Subcutaneous abdominal adipose tissue (tissue), 5 donors: Measurements from ENCODE around the gene KCNK4.
"Not testable (repeated sequence)": the region's sequence is repeated elsewhere in the genome, so short reads cannot be mapped to it uniquely, and the experiment has no call there.

Experiments used
- H3K27ac ChIP-seq: one replicate; pipeline ENCODE4 v1.7.0; 2013; ENCODE audit warnings: low read depth, mild to moderate bottlenecking, inconsistent platforms, low read length, moderate library complexity
- H3K27me3 ChIP-seq, 5 donors: one replicate each; pipeline ENCODE4 v1.7.0; 2013; ENCODE audit warnings: low read length in 5 of 5, inconsistent platforms in 1 of 5; ENCODE audit not compliant: control insufficient read depth in 5 of 5, insufficient read depth in 4 of 5
- H3K36me3 ChIP-seq, 5 donors: one replicate each; pipeline ENCODE4 v1.7.0; 2013; ENCODE audit warnings: low read length in 5 of 5; ENCODE audit not compliant: control insufficient read depth in 5 of 5, insufficient read depth in 5 of 5
- H3K4me1 ChIP-seq, 5 donors: one replicate each; pipeline ENCODE4 v1.7.0; 2013; ENCODE audit warnings: low read length in 5 of 5, mild to moderate bottlenecking in 3 of 5, moderate library complexity in 1 of 5; ENCODE audit not compliant: control insufficient read depth in 5 of 5, insufficient read depth in 5 of 5
- H3K4me3 ChIP-seq, 5 donors: one replicate each; pipeline ENCODE4 v1.7.0; 2013; ENCODE audit warnings: low read length in 5 of 5, low read depth in 1 of 5
- H3K9ac ChIP-seq, 5 donors: one replicate each; pipeline ENCODE4 v1.7.0; 2013; ENCODE audit warnings: low read length in 5 of 5, mild to moderate bottlenecking in 4 of 5, moderate library complexity in 3 of 5
- H3K9me3 ChIP-seq, 5 donors: one replicate each; pipeline ENCODE4 v1.7.0; 2013; ENCODE audit warnings: low read length in 5 of 5; ENCODE audit not compliant: control insufficient read depth in 5 of 5
- donor health status: healthy.
- donor health status: healthy.
- donor health status: healthy.
- donor health status: healthy.
- donor health status: healthy.

Gene KCNK4

DNA sequence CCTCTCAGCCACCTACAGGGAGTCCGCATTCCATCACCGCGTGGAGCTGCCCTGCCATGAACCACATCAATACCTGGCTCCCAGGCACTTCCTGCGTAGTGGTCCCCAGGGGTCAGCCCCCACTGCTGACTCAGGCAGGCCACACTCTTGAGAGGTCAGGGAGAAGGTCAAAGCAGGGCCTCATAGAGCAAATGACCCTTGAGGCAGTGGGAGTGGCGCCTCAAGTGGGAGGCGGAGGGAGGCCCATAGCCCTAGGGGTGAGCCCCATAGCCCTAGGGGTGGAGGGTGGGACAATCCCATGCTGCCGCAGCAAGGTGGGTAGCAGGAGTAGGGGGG, 31.8 kb downstream of the KCNK4 start:
- Histone ChIP-seq H3K9me3 (no peaks in the 10 kb centered on the region), H3K27ac (no peak overlapping the region), H3K9ac (no peak overlapping the region), H3K36me3 (peaks cover 0 to 35% (median 24%) of the 10 kb centered on the region in 5 donors), H3K4me3 (no peak overlapping the region), H3K27me3 (no peaks in the 10 kb centered on the region), H3K4me1 (peaks cover 0 to 15% (median 15%) of the 10 kb centered on the region in 5 donors)

DNA sequence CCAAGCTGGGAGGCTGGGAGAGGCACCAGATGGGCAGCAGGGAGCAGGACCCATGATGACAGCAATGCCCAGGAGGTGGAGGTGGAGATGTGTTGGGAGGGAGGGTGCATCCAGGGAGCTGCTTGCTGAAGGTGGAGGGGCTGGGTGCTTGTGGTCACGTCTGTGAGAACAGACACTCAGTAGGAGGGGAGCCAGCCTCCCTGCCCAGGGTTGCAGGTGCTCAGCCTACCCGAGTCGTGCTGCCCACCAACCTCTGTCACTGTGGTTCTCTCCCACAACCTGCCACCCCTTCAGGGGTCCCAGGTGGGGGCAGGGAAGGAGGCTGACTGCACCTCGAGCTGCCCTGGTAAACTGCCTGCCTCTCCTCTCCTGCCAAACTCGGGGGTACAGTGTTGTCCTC, 32.3 kb downstream of the KCNK4 start:
- no peak overlapping the region for H3K4me3 ChIP-seq
- H3K27me3 ChIP-seq = no peaks in the 10 kb centered on the region
- H3K9ac ChIP-seq = no peak overlapping the region
- no peaks in the 10 kb centered on the region for H3K9me3 ChIP-seq
- no peak overlapping the region for H3K27ac ChIP-seq
- H3K4me1 ChIP-seq = peaks cover 0 to 13% (median 13%) of the 10 kb centered on the region in 5 donors
- H3K36me3 ChIP-seq = peaks cover 0 to 35% (median 24%) of the 10 kb centered on the region in 5 donors

GRCh38 chr11:64323984-64324383, 32.9 kb downstream of the KCNK4 start:
- Histone ChIP-seq H3K4me1 (peaks cover 0 to 12% (median 9%) of the 10 kb centered on the region in 5 donors), H3K36me3 (peaks cover 0 to 35% (median 24%) of the 10 kb centered on the region in 5 donors)
- not testable (repeated sequence) for H3K27me3 ChIP-seq, H3K4me3 ChIP-seq, H3K9ac ChIP-seq, H3K9me3 ChIP-seq, H3K27ac ChIP-seq

DNA sequence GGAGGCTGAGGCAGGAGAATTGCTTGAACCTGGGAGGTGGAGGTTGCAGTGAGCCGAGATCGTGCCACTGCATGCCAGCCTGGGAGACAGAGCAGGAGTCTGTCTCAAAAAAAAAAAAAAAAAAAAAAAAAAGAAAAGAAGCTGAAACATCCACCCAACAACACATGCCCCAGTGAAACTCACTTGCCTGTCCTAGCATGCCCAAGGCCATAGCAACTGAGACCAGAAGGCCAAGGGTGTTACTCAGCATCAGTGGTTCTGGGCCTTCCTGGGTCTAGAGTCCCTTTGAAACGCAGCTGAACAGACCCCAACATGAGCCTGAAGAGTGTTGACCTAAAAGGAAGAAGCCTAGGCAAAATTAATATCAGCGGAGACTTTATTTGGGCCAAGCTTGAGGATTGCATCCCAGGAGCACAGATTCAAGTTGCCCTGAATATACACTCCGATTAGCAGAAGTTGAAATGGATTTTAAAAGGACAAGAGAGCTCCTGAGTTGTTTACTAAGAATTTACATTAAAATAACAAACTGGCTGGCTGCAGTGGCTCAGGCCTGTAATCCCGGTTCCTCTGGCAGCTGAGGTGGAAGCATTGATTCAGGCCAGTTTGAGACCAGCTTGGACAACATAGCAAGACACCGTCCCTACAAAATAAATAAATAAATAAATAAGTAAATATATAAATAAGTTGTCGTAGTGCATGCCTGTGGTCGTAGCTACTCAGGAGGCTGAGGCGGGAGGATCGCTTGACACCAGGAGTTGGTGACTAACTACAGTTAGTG, 33.8 kb downstream of the KCNK4 start:
- Histone ChIP-seq H3K27ac (no peak overlapping the region), H3K4me3 (no peak overlapping the region), H3K36me3 (peaks cover 0 to 35% (median 24%) of the 10 kb centered on the region in 5 donors), H3K4me1 (peaks cover 7 to 12% (median 11%) of the 10 kb centered on the region in 5 donors), H3K9ac (no peak overlapping the region), H3K27me3 (no peaks in the 10 kb centered on the region), H3K9me3 (no peaks in the 10 kb centered on the region)

DNA sequence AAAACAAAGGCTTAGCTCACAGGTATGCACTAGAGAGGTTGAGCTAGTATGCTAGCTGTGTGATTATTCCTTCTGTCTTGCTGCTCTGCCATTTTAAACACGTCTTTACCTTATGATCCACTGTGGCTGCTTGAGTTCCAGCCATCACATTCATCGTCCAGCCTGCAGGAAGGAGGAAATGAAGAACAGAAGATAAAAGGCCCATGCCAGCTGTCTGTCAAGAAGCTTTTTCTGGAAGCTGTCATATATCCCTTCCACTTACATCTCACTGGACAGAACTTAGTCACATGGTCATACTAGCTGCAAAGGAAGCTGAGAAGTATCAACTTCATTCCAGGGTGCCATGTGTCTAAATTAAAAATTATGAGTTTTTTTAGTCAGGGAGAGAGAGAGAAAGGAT, 36.3 kb downstream of the KCNK4 start:
- no peak overlapping the region for H3K27ac ChIP-seq
- H3K4me1 ChIP-seq = peaks cover 9 to 28% (median 21%) of the 10 kb centered on the region in 5 donors
- H3K9ac ChIP-seq = no peak overlapping the region
- no peaks in the 10 kb centered on the region for H3K9me3 ChIP-seq
- H3K27me3 ChIP-seq = peaks cover 0 to 2% (median 0%) of the 10 kb centered on the region in 5 donors
- H3K36me3 ChIP-seq = peaks cover 0 to 15% (median 6%) of the 10 kb centered on the region in 5 donors
- H3K4me3 ChIP-seq = no peak overlapping the region

- no peak overlapping the region for H3K9ac ChIP-seq
- no peaks in the 10 kb centered on the region for H3K9me3 ChIP-seq
- H3K27ac ChIP-seq = no peak overlapping the region
- peaks cover 9 to 28% (median 21%) of the 10 kb centered on the region in 5 donors for H3K4me1 ChIP-seq
- peaks cover 0 to 2% (median 0%) of the 10 kb centered on the region in 5 donors for H3K27me3 ChIP-seq
- peaks cover 0 to 9% (median 0%) of the 10 kb centered on the region in 5 donors for H3K36me3 ChIP-seq
- H3K4me3 ChIP-seq = no peak overlapping the region
Measured at GRCh38 chr11:64327993-64328392, 36.9 kb downstream of the KCNK4 start.

- Histone ChIP-seq H3K4me3 (no peak overlapping the region), H3K9me3 (no peaks in the 10 kb centered on the region), H3K4me1 (peaks cover 9 to 28% (median 21%) of the 10 kb centered on the region in 5 donors), H3K9ac (no peak overlapping the region), H3K36me3 (no peaks in the 10 kb centered on the region), H3K27ac (no peak overlapping the region), H3K27me3 (peaks cover 0 to 2% (median 0%) of the 10 kb centered on the region in 5 donors)
Measured at GRCh38 chr11:64330888-64331287, 39.8 kb downstream of the KCNK4 start.

DNA sequence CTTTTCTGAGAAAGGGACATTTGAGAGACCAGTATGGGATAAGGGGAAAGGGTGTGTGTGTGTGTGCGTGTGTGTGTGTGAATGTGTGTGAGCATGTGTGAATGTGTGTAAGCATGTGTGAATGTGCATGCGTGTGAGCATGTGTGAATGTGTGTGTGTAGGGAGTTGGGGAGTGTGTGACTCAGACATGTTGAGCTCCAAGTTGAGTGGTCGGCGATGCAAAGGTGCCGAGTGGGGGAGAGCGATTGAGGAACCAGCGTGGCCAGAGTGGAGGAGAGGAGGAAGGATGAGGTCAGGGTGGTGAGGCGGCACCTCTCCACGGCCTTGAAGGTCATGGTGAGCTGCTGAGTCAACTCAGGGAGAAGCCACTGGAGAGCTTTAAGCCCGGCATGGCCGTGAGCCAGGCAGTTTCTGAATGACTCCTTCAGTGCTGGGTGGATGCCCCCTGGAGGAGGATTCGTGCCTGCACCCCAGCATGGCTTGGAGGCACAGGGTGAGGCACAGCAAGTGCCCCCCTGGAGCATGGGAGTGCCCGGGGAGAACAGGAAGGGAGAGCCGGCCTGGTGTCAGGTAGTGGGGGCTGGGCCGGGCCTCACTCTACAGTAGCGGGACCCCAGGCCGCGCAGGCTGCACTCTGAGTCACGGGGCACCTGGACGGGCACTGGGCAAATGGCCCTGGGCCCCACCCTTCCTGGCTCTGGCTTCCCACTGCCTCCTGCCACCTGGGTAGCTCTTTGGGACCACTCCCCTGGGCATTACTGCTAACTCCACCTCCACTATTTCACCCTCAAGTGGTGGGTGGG, 40.7 kb downstream of the KCNK4 start:
- Histone ChIP-seq H3K9ac (no peak overlapping the region), H3K4me1 (peaks cover 9 to 28% (median 21%) of the 10 kb centered on the region in 5 donors), H3K4me3 (no peak overlapping the region), H3K27ac (no peak overlapping the region), H3K27me3 (peaks cover 0 to 2% (median 0%) of the 10 kb centered on the region in 5 donors), H3K36me3 (no peaks in the 10 kb centered on the region), H3K9me3 (no peaks in the 10 kb centered on the region)

DNA sequence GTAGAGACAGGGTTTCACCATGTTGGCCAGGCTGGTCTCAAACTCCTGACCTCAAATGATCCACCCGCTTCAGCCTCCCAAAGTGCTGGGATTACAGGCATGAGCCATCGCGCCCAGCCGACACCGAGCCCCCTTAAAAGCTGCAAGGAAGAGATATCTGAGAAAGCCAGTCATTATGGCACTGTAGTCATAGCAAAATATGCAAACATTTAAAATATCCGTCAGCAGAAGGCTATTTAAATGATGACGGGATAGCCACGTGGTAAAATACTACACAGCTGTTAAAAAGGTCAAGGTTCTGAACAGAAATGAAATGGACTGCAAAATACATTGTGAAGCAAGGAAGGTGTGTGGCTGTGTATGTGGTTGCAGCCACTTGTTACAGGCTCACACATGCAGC, 42.5 kb downstream of the KCNK4 start:
- peaks cover 0 to 2% (median 0%) of the 10 kb centered on the region in 5 donors for H3K27me3 ChIP-seq
- no peak overlapping the region for H3K4me3 ChIP-seq
- no peaks in the 10 kb centered on the region for H3K9me3 ChIP-seq
- H3K27ac ChIP-seq = no peak overlapping the region
- peaks cover 9 to 28% (median 21%) of the 10 kb centered on the region in 5 donors for H3K4me1 ChIP-seq
- no peak overlapping the region for H3K9ac ChIP-seq
- H3K36me3 ChIP-seq = no peaks in the 10 kb centered on the region
